GM20000 (cell line): ENCODE results near the gene STIM1.

ENCODE experiments used
- DNase-seq: peaks from one replicate; pipeline ENCODE4 v3.0.0; 2012; ENCODE audit warnings: low spot score
- CTCF ChIP-seq: IDR thresholded peaks from 2 replicates; pipeline ENCODE4 v1.5.1; 2012; ENCODE audit warnings: mild to moderate bottlenecking, control low read depth; ENCODE audit errors: extremely low read depth, missing control alignments

Gene STIM1

DNA sequence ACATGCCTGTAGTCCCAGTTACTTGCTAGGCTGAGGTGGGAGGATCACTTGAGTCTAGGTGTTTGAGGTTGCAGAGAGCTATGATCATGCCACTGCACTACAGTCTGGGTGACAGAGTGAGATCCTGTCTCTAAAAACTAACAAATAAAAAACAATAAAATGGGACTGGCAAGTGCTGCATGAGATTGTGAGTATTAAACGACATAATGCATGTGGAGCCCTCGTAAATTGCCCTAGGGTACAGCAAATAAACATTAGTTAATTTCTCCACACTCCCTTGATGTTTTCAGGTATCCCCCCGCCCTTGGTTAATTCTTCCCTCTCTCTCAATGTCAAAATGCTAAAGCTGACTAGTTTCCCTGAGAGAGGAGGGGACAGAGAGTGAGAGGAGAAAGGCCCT, 9.8 kb upstream of the STIM1 start:
- DNase-seq: no peak
- TF ChIP-seq CTCF: no peak

- peak; percentile 59 for TF ChIP-seq CTCF
- DNase-seq: no peak
These were observed 6.1 kb upstream of the STIM1 start for GRCh38 chr11:3849297-3849874.

- DNase-seq: no peak
- TF ChIP-seq CTCF: no peak
These were observed 2.0 kb upstream of the STIM1 start for GRCh38 chr11:3853545-3853842.

DNA sequence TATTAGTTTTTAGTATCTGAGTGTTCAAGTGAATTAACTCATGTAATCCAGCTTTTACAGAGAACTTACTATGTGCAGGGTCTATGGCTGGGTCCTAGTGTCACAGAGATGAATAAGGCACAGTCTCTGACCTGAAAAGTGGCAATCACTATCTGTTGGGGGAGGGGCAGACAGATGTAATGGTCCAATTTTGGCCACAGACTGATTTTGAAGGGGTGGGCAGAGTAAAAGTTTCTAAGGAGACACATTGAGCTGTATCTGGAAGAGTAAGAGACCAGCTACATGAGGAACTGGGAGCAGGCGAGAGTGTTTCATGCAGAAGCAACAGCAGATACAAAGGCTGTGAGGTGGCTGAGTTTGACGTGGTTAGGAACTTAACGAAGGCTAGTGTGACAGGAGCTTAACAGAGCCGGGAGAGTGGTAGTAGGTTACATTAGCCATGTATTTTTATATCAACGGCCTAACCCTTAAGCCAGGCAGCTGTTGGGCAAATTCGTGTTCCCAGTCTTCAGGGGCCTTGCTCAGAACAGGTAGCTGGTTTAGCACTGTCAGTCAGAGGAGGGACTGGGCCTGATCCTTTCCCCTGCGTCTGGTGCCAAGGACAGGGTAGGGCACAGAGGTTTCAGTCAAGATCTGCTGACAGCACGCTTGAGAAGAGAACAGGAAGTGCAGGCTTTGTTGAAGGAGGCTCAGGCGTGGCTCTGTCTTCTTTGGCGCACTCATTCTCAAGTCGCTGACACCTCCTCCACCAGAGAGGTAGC, 1.4 kb upstream of the STIM1 start:
- DNase-seq: no peak

DNA sequence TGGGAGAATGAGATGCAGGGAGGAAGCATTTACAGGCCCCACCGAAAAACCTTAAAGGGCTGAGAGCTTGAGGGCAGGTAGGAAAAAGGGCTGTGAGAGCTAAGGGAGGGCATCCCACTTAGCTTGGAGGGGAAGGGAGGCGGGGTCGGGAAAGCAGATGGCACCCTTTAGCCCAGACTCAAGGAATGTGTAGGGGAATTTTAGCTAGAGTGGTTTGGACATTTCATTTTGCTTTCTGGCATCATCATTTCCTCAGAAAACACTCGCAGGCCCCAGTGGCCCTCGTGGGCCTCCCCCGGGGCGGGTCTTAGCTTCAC, 846 bp upstream of the STIM1 start:
- no peak for TF ChIP-seq CTCF
- no peak for DNase-seq

More for the DNA sequence above, 1.4 kb upstream of the STIM1 start:
- TF ChIP-seq CTCF: no peak

GRCh38 chr11:3855808-3856491, 486 bp downstream of the STIM1 start:
- no peak for TF ChIP-seq CTCF
- DNase-seq: no peak

- no peak for TF ChIP-seq CTCF
- DNase-seq: no peak
These were observed 1.5 kb downstream of the STIM1 start for GRCh38 chr11:3856856-3857553.
